Subcutaneous adipose tissue (tissue), 4 donors: ENCODE results near the gene SEBOX. TPM values are rescaled to one million over a fixed set of nuclear protein-coding genes. Genes with fewer than 3 reads are reported as not detected.

ENCODE experiments used
- CTCF ChIP-seq: fragments of 450-650 bp; IDR thresholded peaks from one replicate; pipeline ENCODE4 v1.5.1; 2016; ENCODE audit warnings: low read depth, mild to moderate bottlenecking, control low read depth, antibody characterized with exemption, moderate library complexity
- total RNA-seq, 4 donors: library from RNA; depleted of rRNA; stranded (reverse); fragments of >200 nt; gene quantifications; one replicate each; pipeline ENCODE4 v1.1.0, GENCODE V29; 2016

SEBOX gene
- total RNA-seq, 4 donors from 2014 or later: not detected

- no peak for TF ChIP-seq CTCF
These were observed 26.8 kb downstream of the SEBOX start for GRCh38 chr17:28338056-28338768.

DNA sequence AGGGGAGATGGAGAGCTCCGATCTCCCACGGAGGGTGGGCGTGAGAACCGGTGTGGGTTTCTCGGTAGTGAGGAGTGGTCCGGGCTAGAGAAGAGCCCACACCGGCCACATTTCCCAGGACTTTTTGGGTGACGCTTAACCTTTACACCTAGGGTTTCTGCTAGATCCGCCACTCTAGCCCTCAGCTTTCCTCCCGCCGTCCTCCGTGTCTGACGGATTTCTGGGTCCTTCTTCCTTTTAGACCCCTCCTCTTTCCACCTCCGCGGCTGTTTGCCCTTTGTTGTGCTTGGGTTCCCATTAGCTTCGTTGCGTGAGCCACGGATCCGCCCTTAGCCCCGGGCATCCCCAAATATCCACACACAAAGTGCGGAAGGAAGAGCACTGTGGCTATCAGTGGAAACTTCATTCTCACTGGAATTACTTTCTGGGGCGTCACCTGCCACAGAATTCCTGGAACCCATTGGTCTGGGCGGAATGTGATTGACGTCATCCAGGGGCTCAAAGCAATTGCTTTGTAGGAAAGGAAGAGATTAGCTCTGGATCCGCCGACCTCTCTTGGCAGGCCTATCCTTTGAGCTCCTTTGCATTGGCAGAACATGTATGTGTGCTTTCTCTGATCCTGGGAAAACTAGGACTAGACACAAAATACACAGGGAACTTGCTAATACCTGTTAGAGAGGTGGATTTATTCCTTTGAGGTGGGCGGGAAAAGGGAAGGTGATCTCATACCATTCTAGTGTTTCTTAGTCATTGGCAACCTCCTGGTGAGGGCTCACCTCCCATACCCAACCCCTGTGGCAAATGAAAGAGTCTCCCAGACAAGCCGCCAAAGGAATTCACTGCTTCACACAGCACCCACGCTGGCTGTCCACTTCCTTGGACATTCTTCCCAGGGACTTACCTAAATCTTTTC lies 28.8 kb downstream of the SEBOX start:
- no peak for TF ChIP-seq CTCF

- TF ChIP-seq CTCF: no peak
These were observed 29.6 kb downstream of the SEBOX start, which contains the start of the genes IFT20 and TNFAIP1 for GRCh38 chr17:28335201-28335958. Gene IFT20 (minus strand): TSS chr17:28335472. CDS start chr17:28331985, 3,487 bp downstream. Gene TNFAIP1 (plus strand): TSS chr17:28335761. CDS start chr17:28339522, 3,761 bp downstream.

DNA sequence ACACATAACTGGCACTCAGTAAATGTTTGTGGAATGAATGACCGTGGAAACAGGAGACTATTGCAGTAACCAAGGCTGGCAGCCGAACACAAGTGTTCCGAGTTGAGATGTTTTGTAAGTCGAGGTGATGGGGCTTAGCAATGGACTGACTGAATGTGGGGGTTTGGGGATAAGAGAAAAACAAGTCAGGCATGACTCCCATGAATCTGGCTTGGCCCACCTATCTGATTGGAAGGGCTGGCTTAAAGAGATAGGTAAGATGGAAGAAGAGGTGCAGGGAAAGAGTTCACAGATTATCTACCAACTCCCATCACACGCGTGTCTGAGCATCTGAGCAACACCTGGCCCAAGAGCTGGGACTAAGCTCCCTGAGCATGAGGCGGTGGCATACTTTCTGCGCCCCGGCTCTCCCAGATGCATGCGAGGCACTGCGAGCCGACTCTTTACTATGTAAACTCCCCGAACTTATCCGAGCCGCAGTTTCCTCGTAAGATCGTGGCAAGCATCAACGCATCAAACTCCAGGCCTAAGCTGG lies 30.3 kb downstream of the SEBOX start:
- no peak for TF ChIP-seq CTCF

DNA sequence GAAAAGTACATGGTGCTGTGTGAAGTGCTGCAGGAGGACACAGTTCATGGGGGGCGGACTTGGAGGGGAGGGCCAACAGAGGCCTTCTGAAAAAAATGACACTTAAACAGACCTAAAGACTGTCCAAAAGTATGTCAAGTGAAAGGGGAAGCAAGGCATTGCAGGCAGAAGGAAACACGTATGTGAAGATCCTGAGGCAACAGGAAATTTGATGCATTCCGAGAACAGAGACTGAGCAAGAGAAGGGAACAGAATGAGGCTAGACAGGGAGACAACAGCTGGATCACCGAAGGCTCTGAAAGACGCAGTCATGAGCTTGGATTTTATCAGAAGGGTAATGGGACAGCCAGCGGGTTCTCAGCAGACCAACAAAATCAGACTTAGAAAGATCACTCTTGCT lies 30.8 kb downstream of the SEBOX start:
- TF ChIP-seq CTCF: no peak

- TF ChIP-seq CTCF: no peak
These were observed 31.8 kb downstream of the SEBOX start for GRCh38 chr17:28333083-28333746.
